ENCODE data around the gene NDUFAF2.

- TF ChIP-seq CTCF (IDR thresholded peaks at IDR 0.05; ENCODE audit: insufficient read depth, low read depth, low read length), result no peak
- no peak for TF ChIP-seq EZH2 (IDR thresholded peaks at IDR 0.05; ENCODE audit: insufficient read depth, low read length)
These were observed 103.5 kb downstream of the NDUFAF2 start for GRCh38 chr5:61048534-61048933.
